GM18502 (cell line): ENCODE data around the gene TOX2.

ENCODE experiments used
- ATAC-seq: cut with Tn5 transposase; IDR thresholded peaks from one replicate; pipeline ENCODE4 v1.9.1; 2021; ENCODE audit warnings: mild to moderate bottlenecking; ENCODE audit not compliant: unreplicated experiment, poor library complexity

The TOX2 gene

DNA sequence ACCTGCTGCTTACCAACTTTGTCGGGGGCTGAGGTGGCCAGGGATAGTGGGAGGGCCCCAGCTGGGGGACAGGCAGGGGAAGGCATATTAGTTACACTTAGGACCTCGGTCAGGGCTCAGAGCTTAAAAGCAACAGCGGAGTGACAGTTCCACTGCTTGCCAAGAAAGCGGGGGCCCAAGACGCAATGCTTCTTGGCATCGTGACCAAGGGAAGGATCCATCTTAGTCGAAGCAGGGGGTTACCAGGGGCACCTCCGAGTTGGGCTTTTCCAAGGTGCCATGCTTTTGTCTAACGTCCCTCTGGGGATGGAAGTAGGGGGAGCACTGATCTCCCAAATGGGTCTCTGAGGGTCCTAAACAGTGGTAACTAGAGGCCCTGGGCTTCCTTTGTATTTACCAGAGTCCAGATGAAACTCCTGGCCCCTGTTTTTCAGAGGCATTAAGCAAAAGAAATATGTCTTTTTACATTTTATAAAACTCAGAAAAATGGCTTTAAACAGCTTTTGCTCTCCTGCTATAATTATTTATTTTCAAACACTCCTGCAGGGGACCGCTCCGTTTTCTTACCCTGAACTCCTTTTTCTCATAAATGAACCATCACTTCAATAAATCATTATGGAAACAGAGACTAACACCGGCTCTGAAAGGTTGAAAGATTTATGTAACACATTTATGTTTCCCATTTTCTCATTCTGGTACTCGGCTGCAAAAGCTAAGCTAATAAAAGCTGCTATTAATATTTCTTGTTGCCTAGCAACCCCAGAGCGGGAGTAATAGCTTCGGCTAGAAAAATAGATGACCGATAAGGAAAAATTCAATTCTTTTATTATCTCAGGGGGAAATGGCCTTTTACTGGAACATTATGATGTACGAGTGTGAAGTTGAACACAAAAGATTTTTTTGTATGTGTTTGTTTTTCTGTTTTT is 100.4 kb downstream of the TOX2 start:
- ATAC-seq, result no peak

DNA sequence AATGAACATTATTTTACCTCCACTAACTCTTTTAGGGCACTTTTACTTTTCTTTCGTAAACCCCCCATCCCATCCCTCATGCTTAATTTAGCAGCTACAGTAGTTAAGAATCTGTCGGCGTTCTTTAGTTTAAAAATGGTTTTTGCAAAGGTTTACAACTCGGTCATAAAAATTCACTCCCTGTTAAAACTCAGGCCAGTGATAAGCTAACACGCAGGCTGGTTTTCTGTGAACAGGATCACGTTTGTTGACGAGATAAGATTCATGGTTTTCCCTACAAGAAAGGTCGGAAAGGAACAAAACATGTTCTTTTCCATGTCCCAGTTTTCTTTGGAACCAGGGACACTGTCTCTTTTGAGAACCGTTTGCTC is 101.1 kb downstream of the TOX2 start:
- ATAC-seq, result no peak

DNA sequence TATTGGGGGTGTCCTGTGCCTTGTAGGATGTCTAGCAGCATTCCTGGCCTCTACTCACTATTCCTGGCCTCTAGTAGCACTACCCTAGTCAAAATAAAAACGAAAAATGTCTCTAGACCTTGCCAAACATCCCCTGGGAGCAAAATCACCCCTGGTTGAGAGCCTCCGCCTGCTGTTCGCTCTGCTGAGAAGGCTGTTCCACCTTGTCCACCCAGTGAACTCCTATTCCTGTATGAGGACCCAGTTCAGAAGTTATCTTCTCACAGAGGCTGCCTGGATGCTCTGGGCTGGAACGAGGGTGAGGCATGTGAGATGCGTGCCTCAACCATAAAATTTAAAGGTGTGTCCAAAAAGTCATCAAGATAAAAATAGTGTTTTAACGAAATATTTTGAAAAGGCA is 101.9 kb downstream of the TOX2 start:
- ATAC-seq, result no peak

DNA sequence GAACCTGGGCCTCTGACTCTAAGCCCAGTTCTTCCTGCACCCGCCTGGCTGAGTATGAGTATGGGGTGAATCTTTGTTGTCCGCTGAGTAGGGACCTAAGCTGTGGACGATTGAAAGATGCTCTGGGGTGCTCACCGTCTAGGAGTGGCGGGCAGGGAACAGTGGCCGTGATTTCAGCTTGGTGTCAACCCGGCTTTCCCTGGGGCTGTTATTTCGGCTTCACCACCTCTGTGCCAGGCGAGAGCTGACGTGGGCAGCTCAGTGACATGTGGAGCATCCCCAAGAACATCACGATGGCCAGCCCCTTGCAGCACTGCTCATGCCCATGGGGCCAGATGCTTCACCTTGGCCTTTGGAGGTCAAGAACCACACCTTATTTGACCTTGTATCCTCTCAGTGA is 102.6 kb downstream of the TOX2 start:
- ATAC-seq, result no peak

GRCh38 chr20:44017905-44018258 is 103.2 kb downstream of the TOX2 start:
- ATAC-seq, result no peak

GRCh38 chr20:44018259-44018941 is 103.7 kb downstream of the TOX2 start:
- ATAC-seq, result no peak

DNA sequence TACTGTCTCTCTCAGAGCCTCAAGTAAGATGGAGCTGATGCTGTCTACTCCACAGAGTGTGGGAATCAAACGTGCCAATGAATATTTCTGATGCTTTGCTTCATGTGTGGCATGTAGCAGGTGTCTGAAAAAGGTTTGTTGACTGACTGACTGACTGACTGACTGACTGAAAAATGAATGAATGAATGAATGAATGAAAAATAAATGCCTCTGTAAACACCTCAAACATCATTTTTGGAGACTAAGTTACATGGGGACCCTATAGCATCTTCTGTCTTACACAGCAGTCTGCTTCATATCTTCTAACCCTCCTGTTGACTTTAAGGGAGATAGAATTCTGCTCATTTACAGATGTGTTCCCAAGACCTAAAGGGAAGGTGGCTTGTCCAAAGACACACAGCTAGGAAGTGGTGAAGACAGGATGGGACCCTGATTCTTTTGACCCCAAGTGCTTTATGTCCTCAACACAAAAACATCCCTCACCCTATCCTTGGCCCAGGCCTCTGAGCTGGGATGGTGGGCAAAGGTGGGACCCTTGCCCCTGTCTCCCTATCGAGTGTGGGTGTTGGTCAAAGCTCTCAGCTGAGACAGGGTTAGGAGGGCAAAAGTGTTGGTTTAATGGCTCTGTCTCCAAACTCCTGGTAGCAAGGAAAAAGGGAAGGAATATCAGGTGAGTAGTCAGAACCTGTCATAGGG is 104.4 kb downstream of the TOX2 start:
- no peak for ATAC-seq

GRCh38 chr20:44019638-44020335 is 105.1 kb downstream of the TOX2 start:
- no peak for ATAC-seq

GRCh38 chr20:44020406-44021148 is 105.9 kb downstream of the TOX2 start:
- ATAC-seq, result no peak

DNA sequence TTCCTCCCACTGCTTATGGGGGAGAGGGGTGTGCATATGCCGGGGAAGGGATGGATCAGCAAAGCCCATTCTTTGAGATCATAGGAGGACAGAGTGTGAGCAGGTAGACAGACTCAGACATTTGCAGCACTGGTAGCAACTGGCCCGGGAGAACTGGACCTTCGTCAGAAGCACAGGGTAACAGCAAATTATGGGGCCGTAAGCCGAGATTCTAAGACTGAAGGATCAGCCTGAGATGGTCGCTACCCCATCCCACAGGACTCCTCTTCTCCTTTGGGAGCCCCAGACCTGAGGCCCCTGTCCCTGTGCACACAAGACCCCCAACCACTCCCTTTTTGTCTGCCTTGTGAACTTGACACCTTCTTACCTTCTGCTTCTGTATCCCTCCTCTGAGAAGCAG is 106.5 kb downstream of the TOX2 start:
- ATAC-seq, result no peak

GRCh38 chr20:44021900-44022299 is 107.2 kb downstream of the TOX2 start:
- no peak for ATAC-seq

DNA sequence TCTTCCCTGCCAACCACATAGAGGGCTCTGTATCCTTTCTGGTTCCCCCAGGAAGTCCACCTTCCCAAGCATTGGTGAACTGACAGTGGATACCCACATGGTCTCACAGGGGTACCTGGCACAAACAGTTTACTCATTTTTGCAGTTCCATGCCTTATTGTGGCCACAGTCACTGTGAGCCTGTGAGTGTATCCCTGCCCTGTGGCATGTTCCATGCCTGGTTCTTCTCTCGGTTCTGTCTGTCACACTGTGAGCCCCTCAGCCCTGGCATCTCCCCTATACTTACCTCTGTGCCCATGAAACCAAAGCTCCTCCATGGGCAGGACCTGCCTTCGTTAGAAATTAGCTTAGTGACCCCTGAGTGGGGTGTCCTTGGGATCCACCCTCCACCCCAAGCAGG is 107.8 kb downstream of the TOX2 start:
- no peak for ATAC-seq

DNA sequence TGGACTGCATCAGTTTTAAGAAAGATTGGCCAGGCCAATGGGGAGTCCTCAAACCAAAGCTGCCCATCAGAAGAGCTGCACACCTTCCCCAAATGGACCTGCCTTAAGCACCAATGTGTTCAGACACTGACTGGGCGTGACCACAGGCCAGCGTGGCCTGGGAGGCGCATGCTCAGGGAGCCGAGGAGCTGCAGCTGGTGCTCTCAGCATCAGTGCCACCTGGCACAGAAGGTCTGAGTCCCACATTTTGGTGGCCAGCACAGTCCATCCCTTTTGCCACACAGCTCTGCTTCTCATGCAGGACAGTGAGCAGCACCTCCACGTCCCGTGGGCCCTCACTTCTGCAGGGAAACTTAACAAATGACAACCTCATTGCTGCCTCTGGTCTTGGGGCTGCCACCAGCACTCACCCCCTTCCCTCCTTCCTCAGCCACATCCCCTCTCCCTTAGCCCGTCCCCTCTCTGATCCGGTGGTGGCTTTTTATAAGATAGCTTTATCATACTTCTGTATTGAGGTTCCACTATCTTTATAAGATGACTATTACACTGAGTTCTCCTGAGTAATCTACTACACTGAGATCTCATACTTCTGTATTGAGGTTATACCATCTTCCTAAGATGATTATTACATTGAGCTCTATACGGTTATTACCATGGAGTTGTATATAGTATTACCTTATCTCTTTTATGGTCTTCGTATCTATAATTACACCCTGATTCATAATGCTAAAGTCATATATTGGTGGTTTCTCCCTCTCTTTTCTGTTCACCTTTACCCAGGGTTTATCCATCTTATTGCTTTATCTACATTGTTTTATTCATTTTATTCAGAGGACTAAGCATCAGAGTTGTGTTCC is 109.1 kb downstream of the TOX2 start:
- ATAC-seq, result no peak

- no peak for ATAC-seq
Observed at GRCh38 chr20:44024820-44025580, 110.3 kb downstream of the TOX2 start.

- ATAC-seq, result no peak
Observed at GRCh38 chr20:44025756-44026155, 111.1 kb downstream of the TOX2 start.

DNA sequence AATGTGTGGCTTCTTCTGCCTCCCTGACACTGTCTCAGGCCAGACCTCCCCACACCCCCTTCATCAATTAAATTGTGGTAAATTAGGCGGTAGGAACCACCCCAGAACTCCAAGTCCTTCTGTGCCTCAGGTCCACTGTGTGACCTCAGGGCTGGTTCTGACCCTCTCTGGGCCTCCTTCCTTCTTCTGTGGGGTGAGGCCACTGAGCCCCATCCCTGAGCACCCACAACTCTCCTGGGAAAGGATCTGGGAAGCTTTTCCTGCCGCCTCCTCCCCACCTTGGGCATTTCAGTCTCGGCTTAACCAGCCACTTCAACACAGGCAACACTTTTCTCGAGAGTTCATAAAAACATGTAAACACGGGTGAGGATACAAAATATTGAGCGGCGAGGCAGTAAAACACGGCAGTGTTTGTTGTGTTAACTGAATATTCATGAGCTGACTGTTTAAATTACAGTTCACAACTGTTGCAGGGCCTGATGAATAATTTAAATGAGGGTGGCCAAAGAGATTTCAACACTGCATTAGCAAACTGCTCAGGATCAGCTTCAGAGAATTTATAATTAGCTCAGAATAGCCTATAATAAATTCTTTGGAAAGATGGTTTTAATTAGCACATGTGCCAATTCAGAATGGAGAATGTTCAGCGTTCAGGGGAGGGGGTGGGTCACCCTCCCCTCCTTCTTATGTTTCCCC is 112.1 kb downstream of the TOX2 start:
- ATAC-seq, result no peak

DNA sequence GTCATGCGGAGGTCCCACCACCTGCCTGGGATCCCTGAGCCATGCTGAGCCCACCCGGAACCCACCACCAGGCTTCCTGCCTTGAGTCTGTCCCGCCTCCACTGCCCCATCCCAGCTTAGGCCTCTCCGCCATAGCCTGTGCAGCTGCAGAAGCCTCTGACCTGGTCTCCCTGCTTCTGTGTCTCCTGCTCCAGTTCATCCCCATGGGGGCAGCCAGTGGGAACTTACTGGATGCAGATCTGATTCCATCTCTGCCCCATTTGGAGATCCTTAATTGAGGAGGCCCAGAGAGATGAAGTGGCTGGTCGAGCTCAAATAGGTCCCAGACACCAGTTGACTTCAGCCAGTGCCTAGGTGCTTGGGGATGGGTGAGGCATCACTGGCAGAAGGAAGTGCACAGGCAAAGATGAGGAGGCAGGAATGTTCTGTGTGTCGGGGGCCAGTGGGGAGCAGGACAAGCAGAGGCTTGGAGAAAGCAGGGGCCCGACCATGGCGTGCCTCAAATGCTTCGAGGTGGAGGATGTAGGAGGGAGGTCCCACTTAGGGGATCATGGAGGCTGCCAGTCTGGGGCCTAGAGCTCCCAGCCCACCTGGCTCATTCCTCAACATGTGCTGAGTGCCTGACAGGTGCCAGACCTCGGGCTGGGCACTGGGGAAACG is 112.8 kb downstream of the TOX2 start:
- no peak for ATAC-seq
